GM12878 (cell line): Measurements from ENCODE around the gene MAPKAP1. TPM values are rescaled to one million over a fixed set of nuclear protein-coding genes. Genes with fewer than 3 reads are reported as not detected.
A peak's percentile ranks its signal among the peaks of the same experiment; 100 is the strongest.

Experiments used
- ASH2L ChIP-seq: fragments of 300-600, 200-600 bp; sonication (generic); IDR thresholded peaks from 2 replicates; pipeline ENCODE4 v1.6.1; 2017; ENCODE audit warnings: low read depth, mild to moderate bottlenecking, borderline replicate concordance
- CREM ChIP-seq: IDR thresholded peaks from 2 replicates; pipeline ENCODE4 v1.6.1; 2014; ENCODE audit warnings: antibody characterized with exemption, low read depth
- ESRRA ChIP-seq: IDR thresholded peaks from 2 replicates; pipeline ENCODE4 v1.6.1; 2012; ENCODE audit warnings: mild to moderate bottlenecking, low read length, improper control_type of control experiment
- HSF1 ChIP-seq: fragments of 150-350 bp; IDR thresholded peaks from 2 replicates; pipeline ENCODE4 v1.6.1; 2014; ENCODE audit warnings: mild to moderate bottlenecking, low read depth, low read length
- IRF4 ChIP-seq: IDR thresholded peaks from 2 replicates; pipeline ENCODE4 v1.6.1; 2011; ENCODE audit warnings: low read depth, low read length
- MLLT1 ChIP-seq: fragments of 450-650 bp; IDR thresholded peaks from 2 replicates; pipeline ENCODE4 v1.6.1; 2016; ENCODE audit warnings: mild to moderate bottlenecking
- MYC ChIP-seq: IDR thresholded peaks from 2 replicates; pipeline ENCODE4 v1.6.1; 2011; ENCODE audit warnings: mild to moderate bottlenecking, low read length, moderate library complexity, inconsistent platforms; ENCODE audit not compliant: insufficient read depth, insufficient replicate concordance, insufficient read length, severe bottlenecking
- RBBP5 ChIP-seq: fragments of 200-600 bp; sonication (generic); conservative IDR thresholded peaks from 2 replicates; pipeline ENCODE4 v1.6.1; 2016
- RUNX3 ChIP-seq: IDR thresholded peaks from 2 replicates; pipeline ENCODE4 v1.6.1; 2012; ENCODE audit warnings: low read length, inconsistent platforms
- SKIL ChIP-seq: fragments of 450-650 bp; IDR thresholded peaks from 2 replicates; pipeline ENCODE4 v1.6.1; 2017; ENCODE audit warnings: mild to moderate bottlenecking, low read depth, inconsistent platforms; ENCODE audit not compliant: poor library complexity, severe bottlenecking
- TCF7 ChIP-seq: IDR thresholded peaks from 2 replicates; pipeline ENCODE4 v1.6.1; 2014; ENCODE audit warnings: antibody characterized with exemption, borderline replicate concordance
- USF1 ChIP-seq: IDR thresholded peaks from 2 replicates; pipeline ENCODE4 v1.6.1; 2011; ENCODE audit warnings: borderline replicate concordance, low read depth, mild to moderate bottlenecking, moderate library complexity, mixed read lengths, low read length; ENCODE audit not compliant: insufficient read depth; ENCODE audit errors: extremely low read length
- USF2 ChIP-seq: IDR thresholded peaks from 2 replicates; pipeline ENCODE4 v1.6.1; 2011; ENCODE audit warnings: low read depth, low read length, improper control_type of control experiment, borderline replicate concordance
- YBX1 ChIP-seq: fragments of 450-650 bp; IDR thresholded peaks from 2 replicates; pipeline ENCODE4 v1.6.1; 2016; ENCODE audit warnings: antibody characterized with exemption
- ZBTB11 ChIP-seq: fragments of 450-650 bp; formaldehyde crosslinking; IDR thresholded peaks from 2 replicates; pipeline ENCODE4 v1.5.0; 2022; ENCODE audit warnings: mild to moderate bottlenecking, missing genetic modification characterization
- ZNF207 ChIP-seq: fragments of 450-650 bp; IDR thresholded peaks from 2 replicates; pipeline ENCODE4 v1.6.1; 2014; ENCODE audit warnings: antibody characterized with exemption, mild to moderate bottlenecking, borderline replicate concordance
- ZNF24 ChIP-seq: fragments of 450-650 bp; IDR thresholded peaks from 2 replicates; pipeline ENCODE4 v1.6.1; 2017; ENCODE audit warnings: antibody characterized with exemption, mild to moderate bottlenecking
- polyA plus RNA-seq, 11 experiments: library from polyadenylated mRNA; depleted of rRNA in 4 of 11; unstranded in 6 of 11; stranded (reverse) in 5 of 11; fragments of >200 nt; fragmentation: Nextera tagmentation in 4 of 11; fragmentation: Illumina TruSeq in 1 of 11; extraction: Ambion mirVana in 4 of 11; extraction: Trizol in 1 of 11; gene quantifications; 1 replicate in 1 of 11; 2 replicates in 10 of 11; pipeline versions ENCODE4 v1.2.1 to v1.2.3, GENCODE V29; 2011 to 2016; ENCODE audit warnings: inconsistent platforms in 2 of 11, missing spikeins in 2 of 11, low read depth in 1 of 11
- total RNA-seq, 4 experiments: library from RNA; depleted of rRNA in 3 of 4; stranded (reverse); fragments of >200 nt in 3 of 4; fragmentation: Illumina TruSeq in 1 of 4; extraction: Trizol in 1 of 4; gene quantifications; 2 replicates each; pipeline versions ENCODE4 v1.2.1 to v1.2.3, GENCODE V29; 2013 to 2021

Gene MAPKAP1
- total and polyA plus RNA-seq, 10 of the 15 experiments (the other 5 are each of a cell fraction or from before 2014, with no cell fraction given), result 5.1 to 188 (median 105) TPM

GRCh38 chr9:125634040-125634717 lies 72.8 kb downstream of the MAPKAP1 start (continued):
- TF ChIP-seq ZNF207 (no peak), CREM (peak; percentile 67), RUNX3 (peak; percentile 90), IRF4 (peak; percentile 87), YBX1 (no peak), HSF1 (no peak), USF2 (no peak), ZBTB11 (CRISPR knock-in tag) (no peak), ASH2L (no peak), MYC (no peak), SKIL (peak; percentile 76), RBBP5 (no peak), TCF7 (peak; percentile 21; the same call in 1 of the 2 replicates), ESRRA (no peak), MLLT1 (no peak), ZNF24 (peak; percentile 88), USF1 (no peak)
